HCT116 (cell line): ENCODE results near the gene DOCK1. TPM values are rescaled to one million over a fixed set of nuclear protein-coding genes. Genes with fewer than 3 reads are reported as not detected.
A peak's percentile ranks its signal among the peaks of the same experiment; 100 is the strongest.

Source experiments
- ATAC-seq: fragments of 200-7000 bp; cut with Tn5 transposase; 2 replicates; pipeline ENCODE4 v1.9.1; 2020; ENCODE audit warnings: mild to moderate bottlenecking, moderate library complexity
- BruUV-seq: library from RNA; stranded (reverse); fragments of 400-500 nt; replicated peaks from 2 replicates; lab custom pipeline; 2021; lab: Mats Ljungman, UMichigan
- CTCF ChIA-PET: fragments of 300-600 bp; sonication (Branson Sonifier 250); formaldehyde crosslinking; loops from one replicate; lab custom pipeline; 2021; ENCODE audit warnings: antibody characterized with exemption; lab: Charles Lee
- POLR2A ChIA-PET: fragments of 300-600, 350-600 bp; sonication (Branson Sonifier 250); formaldehyde crosslinking; loops from one replicate; lab custom pipeline; 2021; ENCODE audit warnings: antibody characterized with exemption; lab: Charles Lee
- RAD21 ChIA-PET, 2 experiments: fragments of 300-600 bp; sonication (Branson Sonifier 250); formaldehyde crosslinking; loops; one replicate each; lab custom pipeline; 2023; ENCODE audit warnings: low total read pairs in 2 of 2; ENCODE audit not compliant: uncharacterized antibody in 2 of 2, unreplicated experiment in 2 of 2, low non-redundant PET in 1 of 2; lab: Charles Lee
- DNase-seq: peaks from one replicate; pipeline ENCODE4 v3.0.0-alpha.2; 2010; ENCODE audit warnings: low read depth, low spot score
- H2AFZ ChIP-seq: fragments of 200-600 bp; shearing (Covaris generic), sonication (generic); 2 replicates; pipeline ENCODE4 v1.6.1; 2017; ENCODE audit warnings: low read depth, mixed run types, mixed read lengths, antibody characterized with exemption, low read length; ENCODE audit not compliant: poor library complexity, severe bottlenecking
- H3K27ac ChIP-seq: 2 replicates; pipeline ENCODE4 v1.5.1; 2012; ENCODE audit warnings: low read depth, low read length
- H3K27me3 ChIP-seq: fragments of 200-600 bp; sonication (generic); 2 replicates; pipeline ENCODE4 v1.6.1; 2016; ENCODE audit warnings: mixed run types, low read length, mixed read lengths; ENCODE audit not compliant: insufficient read depth
- H3K36me3 ChIP-seq, 2 experiments: fragments of 200-500 bp in 1 of 2; fragments of 200-600 bp in 1 of 2; sonication (Bioruptor generic) in 1 of 2; sonication (generic) in 1 of 2; 2 replicates each; pipeline versions ENCODE4 v1.5.1 to v1.6.1; 2014 to 2016; ENCODE audit warnings: low read length in 2 of 2, inconsistent platforms in 1 of 2, mixed read lengths in 1 of 2, mixed run types in 1 of 2; ENCODE audit not compliant: insufficient read depth in 2 of 2, control insufficient read depth in 1 of 2
- H3K4me1 ChIP-seq, 2 experiments: fragments of 200-600 bp in 1 of 2; sonication (generic) in 1 of 2; 2 replicates each; pipeline versions ENCODE4 v1.5.1 to v1.6.1; 2012 to 2017; ENCODE audit warnings: low read length in 2 of 2, inconsistent platforms in 1 of 2, mild to moderate bottlenecking in 1 of 2, mixed read lengths in 1 of 2, mixed run types in 1 of 2, moderate library complexity in 1 of 2; ENCODE audit not compliant: insufficient read depth in 2 of 2, control insufficient read depth in 1 of 2
- H3K4me2 ChIP-seq: fragments of 200-600 bp; sonication (generic); 2 replicates; pipeline ENCODE4 v1.6.1; 2017; ENCODE audit warnings: mixed run types, low read length, mixed read lengths
- H3K4me3 ChIP-seq, 2 experiments: fragments of 200-600 bp in 1 of 2; sonication (generic) in 1 of 2; replicated peaks in 1 of 2; 2 replicates each; pipeline ENCODE4 v1.5.1; 2011 to 2016; ENCODE audit warnings: low read length in 2 of 2, control low read depth in 1 of 2, low read depth in 1 of 2, mild to moderate bottlenecking in 1 of 2, mixed read lengths in 1 of 2, mixed run types in 1 of 2
- H3K79me2 ChIP-seq: fragments of 200-600 bp; sonication (generic); 2 replicates; pipeline ENCODE4 v1.6.1; 2017; ENCODE audit warnings: mild to moderate bottlenecking, mixed run types, low read length, moderate library complexity, mixed read lengths; ENCODE audit not compliant: insufficient read depth
- H3K9ac ChIP-seq: fragments of 200-600 bp; sonication (generic); 2 replicates; pipeline ENCODE4 v1.6.1; 2016; ENCODE audit warnings: low read length, mixed read lengths
- H3K9me2 ChIP-seq: fragments of 200-600 bp; sonication (generic), shearing (Covaris generic); 2 replicates; pipeline ENCODE4 v1.6.1; 2017; ENCODE audit warnings: mixed run types, mild to moderate bottlenecking, moderate library complexity; ENCODE audit not compliant: insufficient read depth
- H3K9me3 ChIP-seq, 2 experiments: fragments of 200-500 bp in 1 of 2; fragments of 200-600 bp in 1 of 2; sonication (Bioruptor generic) in 1 of 2; sonication (generic) in 1 of 2; 2 replicates each; pipeline ENCODE4 v1.6.1; 2014 to 2017; ENCODE audit warnings: low read length in 2 of 2, mixed read lengths in 2 of 2, inconsistent platforms in 1 of 2, low read depth in 1 of 2, mild to moderate bottlenecking in 1 of 2, mixed run types in 1 of 2, moderate library complexity in 1 of 2; ENCODE audit not compliant: control insufficient read depth in 1 of 2, insufficient read depth in 1 of 2
- H4K20me1 ChIP-seq: fragments of 200-600 bp; sonication (generic), shearing (Covaris generic); 2 replicates; pipeline ENCODE4 v1.6.1; 2017; ENCODE audit warnings: mixed run types, mild to moderate bottlenecking, moderate library complexity; ENCODE audit not compliant: insufficient read depth
- ATF3 ChIP-seq: IDR thresholded peaks from 2 replicates; pipeline ENCODE4 v1.6.1; 2012
- CBX3 ChIP-seq: IDR thresholded peaks from 2 replicates; pipeline ENCODE4 v1.6.1; 2012; ENCODE audit warnings: low read depth
- CEBPB ChIP-seq: IDR thresholded peaks from 2 replicates; pipeline ENCODE4 v1.6.1; 2012; ENCODE audit warnings: low read depth
- EGR1 ChIP-seq: IDR thresholded peaks from 2 replicates; pipeline ENCODE4 v1.6.1; 2012; ENCODE audit warnings: low read depth
- ELF1 ChIP-seq: IDR thresholded peaks from 2 replicates; pipeline ENCODE4 v1.6.1; 2012; ENCODE audit warnings: low read depth, borderline replicate concordance
- EZH2 ChIP-seq: fragments of 200-600 bp; sonication (generic); IDR thresholded peaks from 2 replicates; pipeline ENCODE4 v1.6.1; 2017; ENCODE audit warnings: antibody characterized with exemption, mixed run types
- EZH2phosphoT487 ChIP-seq: fragments of 200-600 bp; IDR thresholded peaks from 2 replicates; pipeline ENCODE4 v1.6.1; 2018; ENCODE audit warnings: antibody characterized with exemption, borderline replicate concordance
- MAX ChIP-seq: IDR thresholded peaks from 2 replicates; pipeline ENCODE4 v1.6.1; 2012
- POLR2A ChIP-seq: IDR thresholded peaks from 2 replicates; pipeline ENCODE4 v1.7.0; 2011; ENCODE audit warnings: borderline replicate concordance; ENCODE audit not compliant: insufficient read depth, insufficient read length; ENCODE audit errors: extremely low read depth
- POLR2AphosphoS5 ChIP-seq: IDR thresholded peaks from 2 replicates; pipeline ENCODE4 v1.6.1; 2011; ENCODE audit warnings: mild to moderate bottlenecking, low read depth, low read length, moderate library complexity
- RAD21 ChIP-seq: IDR thresholded peaks from 2 replicates; pipeline ENCODE4 v1.6.1; 2012; ENCODE audit warnings: low read depth, mild to moderate bottlenecking
- REST ChIP-seq: IDR thresholded peaks from 2 replicates; pipeline ENCODE4 v1.6.1; 2012; ENCODE audit warnings: low read depth
- SP1 ChIP-seq: IDR thresholded peaks from 2 replicates; pipeline ENCODE4 v1.6.1; 2012; ENCODE audit warnings: low read depth
- SRF ChIP-seq: IDR thresholded peaks from 2 replicates; pipeline ENCODE4 v1.6.1; 2012; ENCODE audit warnings: low read depth
- TCF7L2 ChIP-seq: IDR thresholded peaks from 2 replicates; pipeline ENCODE4 v1.7.0; 2011; ENCODE audit warnings: borderline replicate concordance, inconsistent platforms; ENCODE audit not compliant: insufficient read depth, insufficient read length; ENCODE audit errors: extremely low read depth
- YY1 ChIP-seq: IDR thresholded peaks from 2 replicates; pipeline ENCODE4 v1.6.1; 2011; ENCODE audit warnings: low read length, low read depth, moderate library complexity, mild to moderate bottlenecking; ENCODE audit not compliant: insufficient replicate concordance; ENCODE audit errors: extremely low read depth
- ZFX ChIP-seq: fragments of 450-650 bp; IDR thresholded peaks from 2 replicates; pipeline ENCODE4 v1.6.1; 2017
- ZNF274 ChIP-seq: fragments of 200-500 bp; sonication (Bioruptor generic); IDR thresholded peaks from 2 replicates; pipeline ENCODE4 v1.6.1; 2014; ENCODE audit warnings: mild to moderate bottlenecking, low read depth, low read length, inconsistent platforms
- intact Hi-C: fragments of 100-400 bp; cut with micrococcal nuclease; formaldehyde crosslinking; loops from 2 replicates; pipeline ENCODE4 v1.10.0; 2022
- total RNA-seq: library from RNA; stranded (reverse); gene quantifications from one replicate; pipeline ENCODE4 v1.2.1, GENCODE V29; 2021; ENCODE audit not compliant: unreplicated experiment
- TF ChIP-seq, protein P1 (sequence below), 3 experiments: fragments of 200-600 bp in 1 of 3; sonication (generic) in 1 of 3; IDR thresholded peaks in 2 of 3; conservative IDR thresholded peaks in 1 of 3; 2 replicates each; pipeline ENCODE4 v1.5.1; 2012 to 2017; ENCODE audit warnings: low read depth in 2 of 3, low read length in 2 of 3, antibody characterized with exemption in 1 of 3, borderline replicate concordance in 1 of 3, control low read depth in 1 of 3, mild to moderate bottlenecking in 1 of 3, mixed read lengths in 1 of 3, mixed run types in 1 of 3, moderate library complexity in 1 of 3; ENCODE audit not compliant: insufficient read depth in 1 of 3

Gene DOCK1
- total RNA-seq, 1 experiment from 2014 or later = 46.5 TPM

DNA sequence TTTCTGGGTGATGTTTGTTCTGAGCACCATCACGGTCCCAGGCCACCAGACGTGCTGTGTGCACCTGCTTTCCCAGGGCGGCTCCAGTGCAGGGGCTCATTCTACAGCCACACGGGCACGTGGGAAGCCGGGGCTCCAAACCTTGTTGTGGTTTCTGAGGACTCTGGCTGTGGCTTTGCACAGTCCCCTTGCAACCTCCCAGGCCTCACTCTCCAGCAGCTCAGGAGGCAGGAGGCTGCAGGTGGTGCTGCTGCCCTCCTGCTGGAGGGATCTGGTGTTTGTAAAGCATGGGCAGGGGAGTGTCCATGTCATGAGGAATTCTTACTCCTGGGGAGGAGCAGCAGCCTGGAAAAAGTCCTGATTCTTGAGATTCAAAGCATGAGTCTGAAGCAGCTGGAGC is 236.9 kb downstream of the DOCK1 start (continued):
- TF ChIP-seq, protein P1, sequence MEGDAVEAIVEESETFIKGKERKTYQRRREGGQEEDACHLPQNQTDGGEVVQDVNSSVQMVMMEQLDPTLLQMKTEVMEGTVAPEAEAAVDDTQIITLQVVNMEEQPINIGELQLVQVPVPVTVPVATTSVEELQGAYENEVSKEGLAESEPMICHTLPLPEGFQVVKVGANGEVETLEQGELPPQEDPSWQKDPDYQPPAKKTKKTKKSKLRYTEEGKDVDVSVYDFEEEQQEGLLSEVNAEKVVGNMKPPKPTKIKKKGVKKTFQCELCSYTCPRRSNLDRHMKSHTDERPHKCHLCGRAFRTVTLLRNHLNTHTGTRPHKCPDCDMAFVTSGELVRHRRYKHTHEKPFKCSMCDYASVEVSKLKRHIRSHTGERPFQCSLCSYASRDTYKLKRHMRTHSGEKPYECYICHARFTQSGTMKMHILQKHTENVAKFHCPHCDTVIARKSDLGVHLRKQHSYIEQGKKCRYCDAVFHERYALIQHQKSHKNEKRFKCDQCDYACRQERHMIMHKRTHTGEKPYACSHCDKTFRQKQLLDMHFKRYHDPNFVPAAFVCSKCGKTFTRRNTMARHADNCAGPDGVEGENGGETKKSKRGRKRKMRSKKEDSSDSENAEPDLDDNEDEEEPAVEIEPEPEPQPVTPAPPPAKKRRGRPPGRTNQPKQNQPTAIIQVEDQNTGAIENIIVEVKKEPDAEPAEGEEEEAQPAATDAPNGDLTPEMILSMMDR (IDR thresholded peaks at IDR 0.05 in 2 of 3, conservative IDR thresholded peaks at IDR 0.05 in 1 of 3; ENCODE audit: borderline replicate concordance in 1 of 3, insufficient read depth in 1 of 3, low read depth in 2 of 3, low read length in 2 of 3) = 0 out of 6 replicates have a peak, but pooled peaks of 1 of the 3 experiments have one; percentile 4
- TF ChIP-seq YY1 = no peak
- no peak for TF ChIP-seq SP1
- no peak for TF ChIP-seq CEBPB
- TF ChIP-seq, all 23 proteins: peak for 2

GRCh38 chr10:127142856-127143255 is 237.6 kb downstream of the DOCK1 start:
- TF ChIP-seq ZNF274 (no peak), EZH2 (no peak), CBX3 (no peak), EGR1 (no peak), EZH2phosphoT487 (no peak), SP1 (no peak), ELF1 (no peak), YY1 (no peak), TCF7L2 (no peak), CEBPB (no peak), POLR2AphosphoS5 (no peak), MAX (no peak), POLR2A (no peak), SRF (no peak), REST (no peak), ATF3 (no peak), RAD21 (no peak), ZFX (no peak)
- TF ChIP-seq, all 23 proteins: peak for 0

More at GRCh38 chr10:127142856-127143255, 237.6 kb downstream of the DOCK1 start:
- H3K27me3 ChIP-seq = no peaks in the 10 kb centered on the region
- no peaks in the 10 kb centered on the region for H4K20me1 ChIP-seq
- ATAC-seq (no peak), DNase-seq (no peak)
- no TSS peak for BruUV-seq
- ChIA-PET POLR2A (no interaction called here), RAD21 (no interaction called here), CTCF (no interaction called here)
- peaks cover 8 to 28% of the 10 kb centered on the region in 2 experiments for H3K4me1 ChIP-seq
- intact Hi-C loops = loop anchor here (10.0 kb wide), 1 partner anchor 238 kb away; the partner anchor contains the start of gene DOCK1
- no peak overlapping the region for H2AFZ ChIP-seq
- H3K9me2 ChIP-seq = no peaks in the 10 kb centered on the region
- no peak overlapping the region for H3K9ac ChIP-seq
- no peaks in the 10 kb centered on the region for H3K9me3 ChIP-seq
- no peaks in the 10 kb centered on the region for H3K36me3 ChIP-seq
- no peaks in the 10 kb centered on the region for H3K79me2 ChIP-seq
- no peak overlapping the region for H3K27ac ChIP-seq
- H3K4me2 ChIP-seq = no peak overlapping the region
- H3K4me3 ChIP-seq = no peak overlapping the region
